ENCODE measurements around the gene ANKMY2. TPM values are rescaled to one million over a fixed set of nuclear protein-coding genes. Genes with fewer than 3 reads are reported as not detected.

Gene ANKMY2
- total RNA-seq, 1 donor from 2014 or later: 9.4 TPM

GRCh38 chr7:16550671-16551070, 94.9 kb downstream of the ANKMY2 start:
- DNase-seq: no peak
- H3K4me1 Mint-ChIP-seq (ENCODE audit: low read depth, unreplicated experiment): no peaks in the 10 kb centered on the region
- H3K27ac Mint-ChIP-seq (ENCODE audit: unreplicated experiment): no peak overlapping the region
- no peaks in the 10 kb centered on the region for H3K36me3 Mint-ChIP-seq (ENCODE audit: unreplicated experiment)
- H3K4me3 Mint-ChIP-seq (ENCODE audit: unreplicated experiment): no peak overlapping the region
- no peaks in the 10 kb centered on the region for H3K27me3 Mint-ChIP-seq (ENCODE audit: unreplicated experiment)
- no peaks in the 10 kb centered on the region for H3K9me3 Mint-ChIP-seq (ENCODE audit: unreplicated experiment)
- TF ChIP-seq CTCF (IDR thresholded peaks at IDR 0.05; ENCODE audit: partially characterized antibody, unreplicated experiment): no peak

Other genes with a start within 250 kb of the ANKMY2 start
- 5.3 TPM for gene CRPPA, start 224.2 kb downstream of the ANKMY2 start, total RNA-seq (ENCODE audit: unreplicated experiment)
- not detected for gene SOSTDC1, start 180.0 kb downstream of the ANKMY2 start, total RNA-seq (ENCODE audit: unreplicated experiment)
- not detected for gene LRRC72, start 118.9 kb downstream of the ANKMY2 start, total RNA-seq (ENCODE audit: unreplicated experiment)
- gene BZW2, start 427 bp upstream of the ANKMY2 start, total RNA-seq (ENCODE audit: unreplicated experiment): 86.7 TPM
- 81.1 TPM for gene TSPAN13, start 108.0 kb upstream of the ANKMY2 start, total RNA-seq (ENCODE audit: unreplicated experiment)
- not detected for gene AGR2, start 159.2 kb upstream of the ANKMY2 start, total RNA-seq (ENCODE audit: unreplicated experiment)
- not detected for gene AGR3, start 236.2 kb upstream of the ANKMY2 start, total RNA-seq (ENCODE audit: unreplicated experiment)

Data from glutamatergic neuron (in vitro differentiated cells).